Natural killer cell (primary cell): ENCODE measurements around the gene ZC3H14. TPM values are rescaled to one million over a fixed set of nuclear protein-coding genes. Genes with fewer than 3 reads are reported as not detected.

Experiments
- ATAC-seq, 3 donors: fragments of 150-1000 bp in 2 of 3; fragments of 200-7000 bp in 1 of 3; cut with Tn5 transposase; 1 replicate in 1 of 3; 2 replicates in 2 of 3; pipeline ENCODE4 v1.10.0; 2021; ENCODE audit warnings: mild to moderate bottlenecking in 2 of 3, moderate library complexity in 2 of 3
- DNase-seq, 2 donors: peaks; one replicate each; pipeline versions ENCODE4 v3.0.0 to v3.0.0-alpha.2; 2013 to 2021; ENCODE audit warnings: mixed read lengths in 1 of 2
- H3K27ac ChIP-seq: one replicate; pipeline ENCODE4 v1.5.1; 2013; ENCODE audit warnings: mild to moderate bottlenecking, low read length
- H3K27me3 ChIP-seq: one replicate; pipeline ENCODE4 v1.6.1; 2013; ENCODE audit warnings: low read length; ENCODE audit not compliant: control insufficient read depth, insufficient read depth
- H3K36me3 ChIP-seq: one replicate; pipeline ENCODE4 v1.6.1; 2013; ENCODE audit warnings: low read length; ENCODE audit not compliant: control insufficient read depth, insufficient read depth
- H3K4me1 ChIP-seq: one replicate; pipeline ENCODE4 v1.6.1; 2013; ENCODE audit warnings: low read length; ENCODE audit not compliant: control insufficient read depth, insufficient read depth
- H3K4me3 ChIP-seq: one replicate; pipeline ENCODE4 v1.5.1; 2013; ENCODE audit warnings: low read length
- H3K9me3 ChIP-seq: one replicate; pipeline ENCODE4 v1.6.1; 2013; ENCODE audit warnings: low read length; ENCODE audit not compliant: control insufficient read depth, insufficient read depth
- H3K27ac Mint-ChIP-seq, 2 donors: one replicate each; pipeline ENCODE4 v1.8.0; 2022; ENCODE audit warnings: mild to moderate bottlenecking in 2 of 2, mixed read lengths in 2 of 2, moderate library complexity in 1 of 2
- H3K27me3 Mint-ChIP-seq, 2 donors: one replicate each; pipeline ENCODE4 v1.8.0; 2022; ENCODE audit warnings: low read depth in 2 of 2, mixed read lengths in 2 of 2
- H3K36me3 Mint-ChIP-seq: one replicate; pipeline ENCODE4 v1.8.0; 2022; ENCODE audit warnings: mixed read lengths
- H3K4me1 Mint-ChIP-seq, 2 donors: one replicate each; pipeline ENCODE4 v1.8.0; 2022; ENCODE audit warnings: mixed read lengths in 2 of 2
- H3K4me3 Mint-ChIP-seq: one replicate; pipeline ENCODE4 v1.8.0; 2022; ENCODE audit warnings: mild to moderate bottlenecking, moderate library complexity, mixed read lengths
- H3K9me3 Mint-ChIP-seq, 2 donors: one replicate each; pipeline ENCODE4 v1.8.0; 2022; ENCODE audit warnings: mixed read lengths in 2 of 2
- CTCF ChIP-seq: fragments of 200-600 bp; IDR thresholded peaks from one replicate; pipeline ENCODE4 v1.8.0; 2022; ENCODE audit warnings: antibody characterized with exemption
- WGBS: methylation state at CpG from one replicate; pipeline ENCODE4 v1.1.7; 2013; ENCODE audit warnings: missing lambda C conversion rate; ENCODE audit not compliant: insufficient coverage; 5-methylcytosine and 5-hydroxymethylcytosine counted together
- intact Hi-C: fragments of 100-400 bp; cut with micrococcal nuclease; formaldehyde crosslinking; loops from one replicate; pipeline ENCODE4 v1.14.2; 2022
- total RNA-seq, 4 donors: library from RNA; stranded (reverse); fragments of 120-200 nt in 1 of 4; gene quantifications; one replicate each; pipeline versions ENCODE4 v1.2.3 to v1.2.4, GENCODE V29; 2013 to 2022

The ZC3H14 gene
- total RNA-seq, 3 donors from 2014 or later (not counting 1 experiment from before 2014, with no cell fraction given) = 44.1 to 54.5 (median 53.4) TPM

GRCh38 chr14:88550078-88550477, 12.8 kb upstream of the ZC3H14 start:
- Mint-ChIP-seq H3K27me3 (peaks cover 25 to 28% of the 10 kb centered on the region in 2 donors), H3K36me3 (no peaks in the 10 kb centered on the region), H3K9me3 (no peaks in the 10 kb centered on the region), H3K4me3 (peak overlapping the region; percentile 9), H3K4me1 (peaks cover 9 to 15% of the 10 kb centered on the region in 2 donors), H3K27ac (no peak overlapping the region)
- ATAC-seq (no peak), DNase-seq (no peak)
- H3K4me3 ChIP-seq = no peak overlapping the region
- TF ChIP-seq CTCF = no peak
- H3K36me3 ChIP-seq = no peaks in the 10 kb centered on the region
- H3K27me3 ChIP-seq = peaks cover 40% of the 10 kb centered on the region
- intact Hi-C loops = no loop called here
- peaks cover 17% of the 10 kb centered on the region for H3K4me1 ChIP-seq
- 92% methylated on average over 15 of the region's 15 CpGs for WGBS
- no peak overlapping the region for H3K27ac ChIP-seq
- no peaks in the 10 kb centered on the region for H3K9me3 ChIP-seq

- H3K27me3 ChIP-seq = peaks cover 52% of the 10 kb centered on the region
- H3K9me3 ChIP-seq = no peaks in the 10 kb centered on the region
- peaks cover 17% of the 10 kb centered on the region for H3K4me1 ChIP-seq
- Mint-ChIP-seq H3K4me1 (peaks cover 9 to 15% of the 10 kb centered on the region in 2 donors), H3K27me3 (peaks cover 29 to 39% of the 10 kb centered on the region in 2 donors), H3K9me3 (no peaks in the 10 kb centered on the region), H3K4me3 (peak overlapping the region; percentile 73), H3K27ac (no peak overlapping the region), H3K36me3 (no peaks in the 10 kb centered on the region)
- no peaks in the 10 kb centered on the region for H3K36me3 ChIP-seq
- no peak for TF ChIP-seq CTCF
- ATAC-seq (peak; percentile 44 to 67 (median 52)), DNase-seq (peak; percentile 49 to 55)
- no peak overlapping the region for H3K27ac ChIP-seq
- peak overlapping the region; percentile 34 for H3K4me3 ChIP-seq
- intact Hi-C loops = no loop called here
- WGBS = 25% methylated on average over 50 of the region's 50 CpGs
Observed at GRCh38 chr14:88551094-88551870, 11.6 kb upstream of the ZC3H14 start.

GRCh38 chr14:88551980-88552431, 10.8 kb upstream of the ZC3H14 start:
- ATAC-seq = no peak
- WGBS = 26% methylated on average over 23 of the region's 23 CpGs
- Mint-ChIP-seq H3K36me3 (no peaks in the 10 kb centered on the region), H3K27ac (no peak overlapping the region), H3K4me1 (peaks cover 9 to 15% of the 10 kb centered on the region in 2 donors), H3K4me3 (peak overlapping the region; percentile 73), H3K9me3 (no peaks in the 10 kb centered on the region), H3K27me3 (peaks cover 34 to 47% of the 10 kb centered on the region in 2 donors)
- peak overlapping the region; percentile 34 for H3K4me3 ChIP-seq
- no peak for TF ChIP-seq CTCF
- no peak overlapping the region for H3K27ac ChIP-seq
- H3K27me3 ChIP-seq = peaks cover 58% of the 10 kb centered on the region
- DNase-seq = no peak
- no peaks in the 10 kb centered on the region for H3K9me3 ChIP-seq
- intact Hi-C loops = no loop called here
- H3K4me1 ChIP-seq = peaks cover 17% of the 10 kb centered on the region
- H3K36me3 ChIP-seq = no peaks in the 10 kb centered on the region
